Mucosa of rectum (tissue), 2 donors: ENCODE measurements around the gene RAMP3.
"Not testable (repeated sequence)": the region's sequence is repeated elsewhere in the genome, so short reads cannot be mapped to it uniquely, and the experiment has no call there.

Experiments
- H3K27ac ChIP-seq, 2 donors: one replicate each; pipeline ENCODE4 v1.7.0; 2013; ENCODE audit warnings: inconsistent platforms in 2 of 2, low read depth in 2 of 2, low read length in 2 of 2
- H3K27me3 ChIP-seq, 2 donors: one replicate each; pipeline ENCODE4 v1.7.0; 2013; ENCODE audit warnings: low read length in 2 of 2; ENCODE audit not compliant: control insufficient read depth in 2 of 2, insufficient read depth in 2 of 2
- H3K36me3 ChIP-seq, 2 donors: one replicate each; pipeline ENCODE4 v1.7.0; 2013; ENCODE audit warnings: low read length in 2 of 2; ENCODE audit not compliant: control insufficient read depth in 2 of 2, insufficient read depth in 2 of 2
- H3K4me1 ChIP-seq, 2 donors: one replicate each; pipeline ENCODE4 v1.7.0; 2013; ENCODE audit warnings: low read length in 2 of 2, mild to moderate bottlenecking in 1 of 2; ENCODE audit not compliant: control insufficient read depth in 2 of 2, insufficient read depth in 2 of 2
- H3K4me3 ChIP-seq, 2 donors: one replicate each; pipeline ENCODE4 v1.7.0; 2013; ENCODE audit warnings: low read length in 2 of 2
- H3K9ac ChIP-seq, 2 donors: one replicate each; pipeline ENCODE4 v1.7.0; 2013; ENCODE audit warnings: low read length in 2 of 2, low read depth in 1 of 2, mild to moderate bottlenecking in 1 of 2
- H3K9me3 ChIP-seq, 2 donors: one replicate each; pipeline ENCODE4 v1.7.0; 2013; ENCODE audit warnings: low read length in 2 of 2; ENCODE audit not compliant: control insufficient read depth in 2 of 2
- donor health status: healthy.
- donor health status: Normal muscosa, but diverticular disease.

Gene RAMP3

DNA sequence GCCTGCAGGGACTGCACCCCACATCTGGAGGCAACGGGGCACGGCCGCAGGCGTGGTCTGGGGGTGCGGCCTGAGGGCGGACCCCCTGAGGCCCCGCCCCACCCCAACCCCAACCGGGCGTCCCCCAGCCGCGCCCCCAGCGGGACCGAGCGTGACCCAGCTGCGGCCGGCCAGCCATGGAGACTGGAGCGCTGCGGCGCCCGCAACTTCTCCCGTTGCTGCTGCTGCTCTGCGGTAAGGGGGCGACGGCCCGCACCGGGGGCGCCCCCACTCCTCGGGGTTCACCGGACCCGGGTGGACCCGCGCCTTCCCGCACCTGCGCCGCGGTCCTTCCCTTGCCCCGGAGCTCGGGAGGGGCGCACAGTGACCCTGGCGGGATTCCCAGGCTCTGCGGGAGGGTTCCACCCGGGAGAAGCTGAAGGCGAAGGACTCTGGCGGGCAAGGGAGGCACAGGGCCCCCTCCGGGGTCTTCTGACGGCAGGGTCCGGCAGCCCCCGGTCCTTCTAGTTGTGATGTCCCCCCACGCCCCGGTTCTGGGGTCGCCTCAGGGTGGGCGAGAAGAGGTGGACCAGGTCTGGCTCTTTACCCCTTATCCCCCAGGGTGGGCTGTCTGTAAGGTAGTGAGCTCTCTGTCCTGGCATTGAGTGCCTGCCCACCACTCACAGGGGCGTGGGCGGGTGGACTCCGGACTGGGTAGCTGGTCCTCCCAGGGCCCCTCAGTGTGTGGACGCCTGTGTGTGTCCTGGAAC lies at the start of gene RAMP3:
TSS of gene RAMP3 (plus strand) at position 139 of the 749 bp plus-strand sequence. CDS start at position 177, 38 bp downstream.
- Histone ChIP-seq H3K27ac (peak within 1 kb of the TSS in 1 of 2 donors; percentile 4), H3K4me3 (peak within 1 kb of the TSS in 1 of 2 donors; percentile 13), H3K36me3 (no peaks in the 10 kb centered on the region), H3K9me3 (no peaks in the 10 kb centered on the region), H3K27me3 (peaks cover 14% of the 10 kb centered on the region in 2 donors), H3K4me1 (no peaks in the 10 kb centered on the region), H3K9ac (no peak within 1 kb of the TSS)

- Histone ChIP-seq H3K4me3 (no peak overlapping the region), H3K4me1 (peaks cover 16 to 18% of the 10 kb centered on the region in 2 donors), H3K27ac (no peak overlapping the region), H3K9ac (no peak overlapping the region), H3K9me3 (no peaks in the 10 kb centered on the region), H3K27me3 (no peaks in the 10 kb centered on the region), H3K36me3 (peaks cover 48 to 54% of the 10 kb centered on the region in 2 donors)
Measured at GRCh38 chr7:45108863-45109262, 48.7 kb upstream of the RAMP3 start.

- Histone ChIP-seq H3K27me3 (peaks cover 0 to 2% of the 10 kb centered on the region in 2 donors), H3K27ac (peak within 1 kb of the TSS; percentile 98 to 99), H3K9ac (peak within 1 kb of the TSS; percentile 93 to 96), H3K9me3 (no peaks in the 10 kb centered on the region), H3K4me1 (peaks cover 16 to 18% of the 10 kb centered on the region in 2 donors), H3K4me3 (peak within 1 kb of the TSS; percentile 91 to 100), H3K36me3 (peaks cover 23 to 27% of the 10 kb centered on the region in 2 donors)
Measured at GRCh38 chr7:45111298-45112223, 46.0 kb upstream of the RAMP3 start, which contains the start of gene TBRG4. Gene TBRG4, minus strand, starts transcription at chr7:45111697. Its CDS starts 2,460 bp downstream, at chr7:45109237.

DNA sequence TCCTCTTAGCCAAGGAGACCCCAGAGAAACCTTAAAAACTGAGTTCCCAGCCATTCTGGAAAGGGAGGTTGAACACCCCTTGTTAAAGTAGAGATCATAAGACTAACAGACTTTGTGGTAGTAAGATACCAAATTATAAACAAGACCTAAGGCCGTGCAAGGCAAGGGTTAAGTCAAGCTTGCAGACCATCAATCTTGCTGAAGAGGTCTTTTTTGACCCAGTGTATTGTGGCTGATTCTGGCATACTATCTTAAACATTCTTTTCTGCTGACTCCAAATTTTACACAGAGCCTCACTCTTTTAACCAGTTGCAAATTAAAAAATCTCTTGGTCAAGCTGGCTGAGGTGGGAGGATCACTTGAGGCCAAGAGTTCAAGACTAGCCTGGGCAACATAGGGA lies 44.9 kb upstream of the RAMP3 start:
- Histone ChIP-seq H3K9me3 (no peaks in the 10 kb centered on the region), H3K27ac (no peak overlapping the region), H3K4me3 (peak overlapping the region in 1 of 2 donors; percentile 91), H3K27me3 (peaks cover 2 to 4% of the 10 kb centered on the region in 2 donors), H3K9ac (no peak overlapping the region), H3K4me1 (peaks cover 16 to 18% of the 10 kb centered on the region in 2 donors), H3K36me3 (peaks cover 13 to 17% of the 10 kb centered on the region in 2 donors)

DNA sequence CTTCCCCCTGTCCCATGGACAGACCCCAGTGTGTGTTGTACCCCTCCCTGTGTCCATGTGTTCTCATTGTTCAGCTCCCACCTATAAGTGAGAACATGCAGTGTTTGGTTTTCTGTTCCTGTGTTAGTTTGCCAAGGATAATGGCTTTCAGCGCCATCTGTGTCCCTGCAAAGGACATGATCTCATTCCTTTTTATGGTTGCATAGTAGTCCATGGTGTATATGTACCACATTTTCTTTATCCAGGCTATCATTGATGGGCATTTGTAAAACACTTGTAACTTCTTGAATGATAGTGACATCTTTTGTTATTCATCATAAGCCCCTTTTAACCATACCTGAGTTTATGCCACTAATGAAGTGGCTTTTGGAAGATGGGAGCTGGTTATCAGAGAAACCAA lies 43.3 kb upstream of the RAMP3 start:
- H3K27ac ChIP-seq, H3K4me3 ChIP-seq, H3K4me1 ChIP-seq, H3K27me3 ChIP-seq, H3K9me3 ChIP-seq, H3K36me3 ChIP-seq, H3K9ac ChIP-seq: not testable (repeated sequence)

DNA sequence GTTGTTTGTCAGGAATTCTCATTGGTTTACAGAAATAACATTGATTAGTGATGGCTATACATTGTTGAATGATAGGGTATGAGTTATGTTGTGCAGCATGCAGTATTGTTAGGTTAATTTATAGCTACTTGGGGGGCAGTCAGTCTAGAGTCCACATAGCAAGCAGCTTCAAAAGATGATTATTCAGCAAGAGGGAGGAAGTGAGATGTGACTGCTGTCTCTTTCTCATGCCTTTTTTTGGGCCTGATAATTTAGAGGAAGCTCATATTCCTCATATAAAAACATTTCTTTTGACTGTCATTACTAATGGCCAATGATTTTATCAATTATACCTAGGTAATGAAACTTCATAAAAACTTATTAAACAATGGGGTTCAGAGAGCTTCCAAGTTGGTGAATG lies 42.7 kb upstream of the RAMP3 start:
- Histone ChIP-seq H3K36me3 (no peaks in the 10 kb centered on the region), H3K27ac (no peak overlapping the region), H3K4me3 (no peak overlapping the region), H3K9ac (no peak overlapping the region), H3K9me3 (no peaks in the 10 kb centered on the region), H3K27me3 (peaks cover 2 to 4% of the 10 kb centered on the region in 2 donors), H3K4me1 (peaks cover 2 to 3% of the 10 kb centered on the region in 2 donors)

GRCh38 chr7:45116048-45116447 lies 41.5 kb upstream of the RAMP3 start:
- Histone ChIP-seq H3K4me3 (no peak overlapping the region), H3K9me3 (no peaks in the 10 kb centered on the region), H3K9ac (no peak overlapping the region), H3K4me1 (peaks cover 0 to 2% of the 10 kb centered on the region in 2 donors), H3K27me3 (peaks cover 2 to 4% of the 10 kb centered on the region in 2 donors), H3K36me3 (no peaks in the 10 kb centered on the region), H3K27ac (no peak overlapping the region)

- no peak overlapping the region for H3K4me3 ChIP-seq
- no peaks in the 10 kb centered on the region for H3K9me3 ChIP-seq
- no peak overlapping the region for H3K9ac ChIP-seq
- peaks cover 2 to 4% of the 10 kb centered on the region in 2 donors for H3K27me3 ChIP-seq
- no peak overlapping the region for H3K27ac ChIP-seq
- H3K36me3 ChIP-seq, result no peaks in the 10 kb centered on the region
- no peaks in the 10 kb centered on the region for H3K4me1 ChIP-seq
Measured at GRCh38 chr7:45117582-45117981, 40.0 kb upstream of the RAMP3 start.

DNA sequence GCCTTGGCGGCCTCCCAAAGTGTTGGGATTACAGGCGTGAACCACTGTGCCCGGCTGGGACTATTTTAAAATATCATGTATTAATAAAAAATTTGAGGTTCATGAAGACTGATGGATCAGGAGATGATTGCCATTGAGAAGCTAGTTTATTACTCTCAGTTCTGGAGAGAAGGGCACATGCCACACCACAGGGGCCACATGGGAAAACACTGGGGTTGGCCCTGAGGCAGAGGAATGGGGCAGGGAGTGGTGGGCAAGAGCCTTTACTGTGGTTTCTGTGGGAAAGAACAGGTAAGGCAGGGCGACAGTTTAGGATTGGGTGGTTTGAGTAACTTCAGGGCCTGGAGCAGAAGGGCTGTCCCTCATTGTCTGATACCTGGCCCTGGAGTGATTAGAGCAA lies 39.3 kb upstream of the RAMP3 start:
- Histone ChIP-seq H3K4me1 (no peaks in the 10 kb centered on the region), H3K27ac (no peak overlapping the region), H3K27me3 (peaks cover 2 to 4% of the 10 kb centered on the region in 2 donors), H3K9me3 (no peaks in the 10 kb centered on the region), H3K36me3 (no peaks in the 10 kb centered on the region), H3K4me3 (no peak overlapping the region), H3K9ac (no peak overlapping the region)

GRCh38 chr7:45118889-45119331 lies 38.7 kb upstream of the RAMP3 start:
- Histone ChIP-seq H3K27me3 (peaks cover 2 to 4% of the 10 kb centered on the region in 2 donors), H3K9ac (no peak overlapping the region), H3K4me1 (no peaks in the 10 kb centered on the region), H3K36me3 (no peaks in the 10 kb centered on the region), H3K4me3 (no peak overlapping the region), H3K27ac (no peak overlapping the region), H3K9me3 (no peaks in the 10 kb centered on the region)
